ENCODE measurements around the gene MLLT3.

- TF ChIP-seq POLR2A (IDR thresholded peaks at IDR 0.05; ENCODE audit: low read depth, low read length): no peak
- TF ChIP-seq TAF1 (IDR thresholded peaks at IDR 0.05; ENCODE audit: low read depth, low read length): no peak
- TF ChIP-seq POLR2AphosphoS5 (IDR thresholded peaks at IDR 0.05; ENCODE audit: low read depth, low read length): no peak
- no peak for TF ChIP-seq PAX5 (IDR thresholded peaks at IDR 0.05; ENCODE audit: insufficient read depth, low read length, severe bottlenecking)
Measured at GRCh38 chr9:20553558-20554149, 68.6 kb downstream of the MLLT3 start.
